HG02973 (cell line): Measurements from ENCODE around the gene CRTC1.
A peak's percentile ranks its signal among the peaks of the same experiment; 100 is the strongest.
"Not testable (repeated sequence)": the region's sequence is repeated elsewhere in the genome, so short reads cannot be mapped to it uniquely, and the experiment has no call there.

Experiments
- ATAC-seq: cut with Tn5 transposase; IDR thresholded peaks from one replicate; pipeline ENCODE4 v1.9.1; 2021; ENCODE audit warnings: moderate library complexity; ENCODE audit not compliant: unreplicated experiment

Gene CRTC1

DNA sequence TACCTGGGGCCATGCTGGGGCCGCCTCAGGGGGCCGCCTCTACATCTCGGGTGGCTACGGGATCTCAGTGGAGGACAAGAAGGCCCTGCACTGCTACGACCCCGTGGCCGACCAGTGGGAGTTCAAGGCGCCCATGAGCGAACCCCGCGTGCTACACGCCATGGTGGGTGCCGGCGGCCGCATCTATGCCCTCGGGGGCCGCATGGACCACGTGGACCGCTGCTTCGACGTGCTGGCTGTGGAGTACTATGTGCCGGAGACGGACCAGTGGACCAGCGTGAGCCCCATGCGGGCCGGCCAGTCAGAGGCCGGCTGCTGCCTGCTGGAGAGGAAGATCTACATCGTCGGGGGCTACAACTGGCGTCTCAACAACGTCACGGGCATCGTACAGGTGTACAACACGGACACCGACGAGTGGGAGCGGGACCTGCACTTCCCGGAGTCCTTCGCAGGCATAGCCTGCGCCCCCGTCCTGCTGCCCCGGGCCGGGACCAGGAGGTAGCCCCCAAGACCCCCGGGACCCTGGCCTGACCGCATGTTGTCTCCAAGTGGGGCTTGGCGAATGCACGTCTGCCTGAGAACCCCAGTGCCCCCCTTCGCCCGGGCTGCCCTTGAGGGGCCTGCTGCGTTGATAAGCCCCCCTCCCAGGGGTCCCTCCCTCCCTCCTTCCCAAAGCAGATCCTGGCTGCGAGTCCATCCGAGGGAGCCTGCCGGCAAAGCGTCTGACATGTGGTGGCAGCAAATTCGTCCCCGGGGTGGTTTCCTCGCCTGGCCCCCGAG, 14.5 kb upstream of the CRTC1 start:
- ATAC-seq, result no peak

GRCh38 chr19:18669524-18669817, 14.0 kb upstream of the CRTC1 start:
- no peak for ATAC-seq

DNA sequence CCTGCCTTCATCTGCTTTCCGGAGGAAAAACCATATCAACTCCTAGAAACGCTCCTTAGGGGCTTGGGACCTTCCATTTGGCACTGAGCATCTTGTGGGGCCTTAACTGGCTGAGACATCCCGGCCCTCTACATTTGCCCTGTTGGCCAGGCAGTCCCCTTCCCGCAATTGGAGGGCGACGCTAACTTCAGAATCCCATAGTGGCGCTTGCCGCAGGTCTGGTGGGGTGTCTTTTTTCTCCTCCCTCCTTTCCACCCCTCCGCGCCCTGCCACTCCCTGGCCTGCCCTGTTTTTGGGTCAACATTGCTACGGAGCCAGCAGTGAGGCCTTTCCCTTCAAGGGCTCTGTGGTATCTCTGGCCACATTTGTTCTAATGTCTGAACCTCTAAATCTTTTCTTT, 13.6 kb upstream of the CRTC1 start:
- ATAC-seq, result no peak

- no peak for ATAC-seq
Measured at GRCh38 chr19:18670312-18670711, 13.2 kb upstream of the CRTC1 start.

DNA sequence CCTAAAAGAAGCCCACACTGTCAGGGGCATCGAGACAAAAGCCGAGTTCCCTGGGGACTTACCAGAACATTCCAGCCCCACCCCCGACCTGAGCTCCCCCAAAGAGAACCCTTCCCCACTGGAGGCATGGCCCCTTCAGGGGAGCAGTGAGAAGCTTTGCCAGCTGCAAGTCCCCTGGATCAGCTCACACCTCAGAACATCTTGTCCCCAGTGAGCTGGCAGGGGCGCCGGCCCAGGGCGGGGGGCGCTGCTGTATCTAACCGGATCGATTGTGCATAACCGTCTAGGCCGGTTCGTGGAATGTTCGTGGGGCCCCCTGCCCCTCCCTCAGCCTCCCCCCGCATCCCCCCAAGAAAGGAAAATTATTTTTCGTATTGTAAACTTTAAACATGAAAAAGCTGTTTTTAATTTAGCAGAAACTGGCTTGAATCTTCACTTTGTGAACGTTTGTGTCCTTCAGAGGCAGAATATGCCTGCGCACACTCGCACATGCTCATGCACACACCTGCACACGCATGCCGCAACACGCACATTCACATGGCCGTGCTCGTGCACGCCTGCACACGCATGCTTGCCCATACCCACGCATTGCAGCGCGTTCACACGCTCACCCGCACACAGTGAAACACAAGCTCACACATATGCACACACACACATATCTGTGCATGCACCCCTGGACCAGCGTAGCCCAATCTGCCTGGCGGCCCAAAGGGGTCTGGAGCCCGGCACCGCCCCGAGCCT, 12.0 kb upstream of the CRTC1 start:
- no peak for ATAC-seq

DNA sequence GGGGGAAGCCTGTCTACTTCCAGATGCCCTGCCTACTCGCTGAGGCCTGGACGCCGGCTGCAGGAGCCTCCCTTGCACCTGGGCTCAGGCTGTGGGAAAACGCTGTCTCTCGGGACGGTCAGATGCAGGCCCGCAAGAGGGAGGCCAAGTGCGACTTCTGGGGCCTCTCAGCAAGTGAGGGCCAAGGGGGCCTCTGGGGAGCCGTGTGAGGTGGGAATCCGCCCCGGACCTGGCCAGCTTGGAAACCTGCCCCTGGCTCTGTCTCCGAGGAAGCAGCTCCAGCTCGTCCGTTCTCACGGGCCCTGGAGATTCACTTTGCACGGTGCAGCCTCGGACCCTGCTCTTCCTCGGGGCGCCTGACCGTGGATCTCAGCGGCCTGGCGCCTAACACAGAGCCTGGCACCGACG, 11.4 kb upstream of the CRTC1 start:
- ATAC-seq, result no peak

GRCh38 chr19:18672606-18673337, 10.7 kb upstream of the CRTC1 start:
- no peak for ATAC-seq

DNA sequence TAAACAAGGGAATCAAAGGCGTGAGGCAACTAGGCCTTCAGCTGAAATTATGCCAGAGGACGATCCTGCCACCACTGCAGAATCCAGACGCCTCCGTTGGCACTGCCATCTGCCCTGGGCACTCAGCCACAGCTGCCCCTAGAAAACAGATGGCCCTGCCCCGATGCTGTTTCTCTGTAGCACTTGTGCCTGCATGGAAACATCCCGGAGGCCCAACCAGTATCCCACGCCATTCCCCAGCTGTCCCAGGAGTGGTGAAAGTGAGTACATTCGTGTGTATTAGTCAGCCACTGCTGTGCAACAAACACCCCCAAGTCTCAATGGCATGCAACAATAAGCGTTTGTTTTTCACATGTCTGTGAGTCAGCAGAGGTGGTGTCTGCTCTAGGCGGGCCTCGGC, 8.9 kb upstream of the CRTC1 start:
- no peak for ATAC-seq

GRCh38 chr19:18675779-18676178, 7.7 kb upstream of the CRTC1 start:
- no peak for ATAC-seq

GRCh38 chr19:18676692-18677091, 6.8 kb upstream of the CRTC1 start:
- no peak for ATAC-seq

DNA sequence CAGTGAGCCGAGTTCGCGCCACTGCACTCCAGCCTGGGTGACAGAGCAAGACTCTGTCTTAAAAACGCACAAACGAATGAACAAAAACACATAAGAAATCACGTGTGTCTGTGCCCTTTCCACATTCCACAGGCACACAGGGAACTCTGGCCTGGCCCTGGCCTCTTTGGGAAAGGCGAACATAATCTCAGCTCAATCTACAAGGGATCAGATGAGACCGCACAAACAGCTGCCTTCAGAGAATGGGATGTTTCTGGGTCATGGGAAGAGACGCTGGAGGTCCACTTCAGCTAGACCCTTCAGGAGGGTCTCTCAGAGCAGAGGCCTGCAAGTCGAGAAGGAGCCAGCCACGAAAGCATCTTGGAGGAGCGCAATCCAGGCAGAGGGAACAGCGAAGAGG, 6.3 kb upstream of the CRTC1 start:
- no peak for ATAC-seq

DNA sequence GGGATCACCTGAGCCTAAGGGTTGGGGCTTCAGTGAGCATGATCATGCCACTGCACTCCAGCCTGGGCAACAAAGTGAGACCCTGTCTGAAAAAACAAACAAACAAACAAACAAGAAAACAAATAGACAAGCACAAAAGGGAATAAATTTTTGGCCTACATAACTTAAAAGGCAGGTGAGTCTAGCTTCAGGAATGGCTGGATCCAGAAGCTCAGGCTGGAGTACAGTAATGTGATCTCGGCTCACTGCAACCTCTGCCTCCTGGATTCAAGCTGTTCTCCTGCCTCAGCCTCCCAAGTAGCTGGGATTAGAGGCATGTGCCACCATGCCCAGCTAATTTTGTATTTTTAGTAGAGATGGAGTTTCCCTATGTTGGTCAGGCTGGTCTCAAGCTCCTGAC, 3.3 kb upstream of the CRTC1 start:
- ATAC-seq, result not testable (repeated sequence)

DNA sequence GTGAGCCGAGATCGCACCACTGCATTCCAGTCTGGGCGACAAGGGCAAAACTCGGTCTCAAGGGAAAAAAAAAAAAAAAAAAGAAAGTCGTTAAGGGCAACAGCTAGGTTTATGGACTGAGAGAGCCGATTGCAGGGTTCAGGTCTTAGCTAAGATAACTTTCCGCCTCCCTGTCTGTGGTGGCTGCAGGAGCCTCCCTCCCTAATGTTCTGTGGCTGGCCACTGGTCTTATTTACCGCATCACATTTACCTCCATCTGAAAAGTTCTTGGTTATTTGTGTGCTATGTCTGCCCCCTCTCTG, 722 bp upstream of the CRTC1 start:
- ATAC-seq, result no peak

DNA sequence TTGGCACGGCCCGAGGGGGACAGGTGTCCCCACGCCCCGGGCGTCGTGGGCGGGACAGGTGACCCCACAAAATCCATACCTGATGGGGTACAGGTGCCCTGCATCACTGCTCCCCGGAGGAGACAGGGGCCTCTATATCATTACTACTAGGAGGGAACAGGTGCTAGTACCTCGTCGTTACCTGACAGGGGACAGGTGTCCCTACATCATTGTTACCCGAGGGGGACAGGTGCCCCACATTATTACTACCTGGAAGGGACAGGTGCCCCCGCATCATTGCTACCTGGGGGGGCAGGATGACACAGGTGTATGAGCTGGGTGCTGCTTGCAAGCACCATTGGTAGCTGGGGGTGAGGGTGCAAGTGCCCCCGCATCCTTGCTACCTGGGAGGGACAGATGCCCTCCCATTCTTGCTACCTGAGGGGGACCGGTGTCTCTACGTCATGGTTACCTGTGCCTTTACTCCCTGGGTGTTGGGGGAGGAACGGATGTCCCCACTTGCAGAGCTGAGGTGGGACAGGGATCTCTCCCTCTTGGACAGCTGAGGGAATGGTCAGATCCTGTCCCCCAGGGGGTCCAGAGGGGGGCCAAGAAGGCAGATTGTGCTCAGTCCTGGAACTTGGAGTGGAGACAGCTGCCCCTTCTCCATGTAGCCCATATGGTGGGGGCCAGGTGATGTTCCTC, 620 bp downstream of the CRTC1 start:
- ATAC-seq, result peak; percentile 8

GRCh38 chr19:18684642-18684993, 1.1 kb downstream of the CRTC1 start:
- ATAC-seq, result no peak

- ATAC-seq, result no peak
Measured at GRCh38 chr19:18685597-18686190, 2.2 kb downstream of the CRTC1 start.

DNA sequence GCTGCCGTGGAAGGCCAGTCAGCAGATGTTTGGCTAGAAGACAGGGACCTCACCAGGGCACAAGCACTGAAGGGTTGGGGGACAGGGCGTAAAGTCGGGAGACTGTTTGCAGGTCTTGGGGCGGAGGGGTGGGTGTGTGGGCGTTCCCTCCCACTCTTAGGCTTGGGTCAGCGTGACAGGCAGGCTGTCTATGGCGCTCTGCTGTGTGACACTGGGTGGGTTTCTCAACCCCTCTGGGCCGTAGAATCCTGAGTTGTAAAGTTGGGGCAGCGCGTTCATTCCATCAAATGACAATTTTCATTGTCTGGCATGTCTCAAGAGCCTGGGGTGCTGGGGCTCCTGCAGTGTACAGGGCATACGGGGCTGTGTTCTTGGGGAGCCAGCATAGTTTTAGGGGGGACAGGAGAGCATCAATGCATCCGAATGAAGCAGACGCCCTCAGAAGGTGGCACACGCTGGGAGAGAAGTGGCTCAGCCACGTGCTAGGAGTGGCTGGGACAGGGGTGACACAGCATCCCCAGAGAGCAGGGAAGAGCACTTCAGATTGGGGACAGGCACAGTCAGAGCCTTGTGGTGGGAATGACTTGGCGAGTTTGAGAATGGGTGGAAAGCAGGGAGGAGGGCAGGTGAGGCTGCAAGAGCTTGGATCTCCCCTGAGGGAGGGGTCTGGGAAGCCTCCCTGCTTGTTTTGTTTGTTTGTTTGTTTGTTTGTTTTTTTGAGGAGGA, 4.4 kb downstream of the CRTC1 start:
- no peak for ATAC-seq

DNA sequence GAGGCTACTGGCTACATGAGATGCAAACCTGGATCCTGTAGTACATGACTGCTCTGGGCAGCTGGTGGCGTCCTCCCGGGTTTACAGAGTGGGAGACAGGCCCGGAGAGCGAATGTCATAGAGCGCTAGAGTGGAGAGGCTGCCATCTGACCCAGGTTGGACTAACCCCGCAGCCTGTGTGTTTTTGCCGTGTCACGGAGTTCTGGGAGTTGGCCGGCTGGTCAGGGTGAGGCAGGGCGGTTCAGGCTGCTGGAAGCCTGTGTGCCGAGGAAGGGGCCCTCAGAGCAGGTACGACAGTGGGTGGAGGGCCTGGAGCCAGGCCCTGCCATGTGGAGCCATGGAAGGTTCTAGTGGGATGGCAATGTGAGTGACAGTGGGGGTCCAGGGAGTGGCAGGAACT, 12.5 kb downstream of the CRTC1 start:
- no peak for ATAC-seq

DNA sequence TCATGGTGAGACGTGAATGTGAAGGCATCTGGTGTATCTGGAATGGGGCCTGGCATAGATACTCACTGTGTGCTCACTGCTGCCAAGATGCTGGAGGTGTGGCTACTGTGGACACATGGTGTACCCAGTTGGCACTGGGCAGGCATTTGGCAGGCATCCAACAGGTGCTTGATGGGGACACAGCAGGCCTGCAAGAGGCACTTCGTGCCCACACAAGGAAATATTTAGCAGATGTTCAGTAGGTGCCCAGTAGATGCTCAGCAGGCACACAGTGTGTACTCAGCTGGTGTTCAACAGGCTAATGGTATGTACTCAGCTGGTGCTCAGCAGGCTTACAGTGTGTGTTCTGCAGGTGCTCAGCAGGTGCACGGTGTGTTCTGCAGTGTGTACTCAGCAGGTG, 14.2 kb downstream of the CRTC1 start:
- no peak for ATAC-seq

DNA sequence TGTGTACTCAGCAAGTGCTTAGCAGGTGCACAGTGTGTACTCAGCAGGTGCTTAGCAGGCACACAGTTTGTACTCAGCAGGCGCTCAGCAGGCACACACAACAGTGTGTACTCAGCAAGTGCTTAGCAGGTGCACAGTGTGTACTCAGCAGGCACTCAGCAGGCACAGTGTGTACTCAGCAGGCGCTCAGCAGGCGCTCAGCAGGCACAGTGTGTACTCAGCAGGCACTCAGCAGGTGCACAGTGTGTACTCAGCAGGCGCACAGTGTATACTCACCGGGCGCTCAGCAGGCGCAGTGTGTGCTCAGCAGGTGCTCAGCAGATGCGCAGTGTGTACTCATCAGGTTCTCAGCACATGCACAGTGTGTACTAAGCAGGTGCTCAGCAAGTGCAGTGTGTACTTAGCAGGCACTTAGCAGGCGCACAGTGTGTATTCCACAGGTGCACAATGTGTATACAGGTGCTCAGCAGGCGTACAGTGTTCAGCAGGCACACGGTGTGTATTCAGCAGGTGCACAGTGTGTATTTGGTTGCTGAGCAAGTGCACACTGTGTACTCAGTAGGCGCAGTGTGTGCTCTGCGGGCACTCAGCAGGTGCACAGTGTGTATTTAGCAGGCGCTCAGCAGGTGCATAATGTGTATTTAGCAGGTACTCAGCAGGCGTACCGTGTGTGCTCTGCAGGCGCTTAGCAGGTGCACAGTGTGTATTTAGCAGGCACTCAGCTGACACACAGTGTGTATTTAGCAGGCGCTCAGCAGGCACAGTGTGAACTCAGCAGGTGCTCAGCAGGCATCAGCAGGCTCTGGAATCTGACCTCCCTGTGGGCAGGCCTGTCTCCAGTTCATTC, 15.1 kb downstream of the CRTC1 start:
- no peak for ATAC-seq
